Measurements from ENCODE around the gene ZNF701. TPM values are rescaled to one million over a fixed set of nuclear protein-coding genes. Genes with fewer than 3 reads are reported as not detected.
"Not testable (repeated sequence)": the region's sequence is repeated elsewhere in the genome, so short reads cannot be mapped to it uniquely, and the experiment has no call there.

Gene ZNF701
- total and polyA plus RNA-seq, 2 experiments from 2014 or later = 8.5 to 24.7 TPM

GRCh38 chr19:52558732-52559445 is 11.2 kb upstream of the ZNF701 start:
- DNase-seq (ENCODE audit: low spot score) = peak; percentile 78

GRCh38 chr19:52561611-52562010 is 8.5 kb upstream of the ZNF701 start:
- H3K4me1 Mint-ChIP-seq = peaks cover 27% of the 10 kb centered on the region
- H3K4me1 ChIP-seq (ENCODE audit: insufficient read depth) = peaks cover 28% of the 10 kb centered on the region
- H3K9me3 Mint-ChIP-seq = peaks cover 16% of the 10 kb centered on the region; the same call in 2 of the 3 replicates

More at GRCh38 chr19:52558732-52559445, 11.2 kb upstream of the ZNF701 start:
- H3K9me3 Mint-ChIP-seq = peaks cover 41% of the 10 kb centered on the region
- H2AFZ ChIP-seq; H3K9me2 ChIP-seq (ENCODE audit: insufficient read depth); ATAC-seq; H4K20me1 ChIP-seq (replicated peaks; ENCODE audit: insufficient read depth); H3K4me3 Mint-ChIP-seq; H3K27me3 Mint-ChIP-seq (ENCODE audit: insufficient read depth, low read depth, poor library complexity); H3K79me2 ChIP-seq (replicated peaks; ENCODE audit: insufficient read depth); H3F3A ChIP-seq (replicated peaks; ENCODE audit: low read depth); H3K27me3 ChIP-seq (ENCODE audit: insufficient read depth): not testable (repeated sequence)
- peaks cover 15% of the 10 kb centered on the region for H3K4me1 ChIP-seq (ENCODE audit: insufficient read depth)
- H3K36me3 ChIP-seq (ENCODE audit: insufficient read depth) = peaks cover 19% of the 10 kb centered on the region
- H3K4me3 ChIP-seq = peak overlapping the region; percentile 1; the same call in 1 of the 2 replicates
- peak overlapping the region; percentile 65 for H3K4me2 ChIP-seq
- peak overlapping the region; percentile 81 for H3K27ac Mint-ChIP-seq
- H3K36me3 Mint-ChIP-seq (ENCODE audit: low read depth) = peaks cover 58% of the 10 kb centered on the region
- peaks cover 14% of the 10 kb centered on the region for H3K4me1 Mint-ChIP-seq
- peak overlapping the region; percentile 97 for H3K27ac ChIP-seq (ENCODE audit: low read depth)

GRCh38 chr19:52566121-52566520 is 4.0 kb upstream of the ZNF701 start:
- H3K27ac Mint-ChIP-seq = no peak overlapping the region
- peaks cover 10% of the 10 kb centered on the region for H3F3A ChIP-seq (replicated peaks; ENCODE audit: low read depth)
- H3K27ac ChIP-seq (ENCODE audit: low read depth) = no peak overlapping the region
- no peak overlapping the region for H3K4me3 Mint-ChIP-seq
- H3K36me3 Mint-ChIP-seq (ENCODE audit: low read depth) = peaks cover 12% of the 10 kb centered on the region
- peaks cover 26% of the 10 kb centered on the region for H3K4me1 ChIP-seq (ENCODE audit: insufficient read depth)
- ATAC-seq (peak; percentile 4), DNase-seq (ENCODE audit: low spot score) (peak; percentile 75)
- H3K4me1 Mint-ChIP-seq = peaks cover 22% of the 10 kb centered on the region
- no peak for TF ChIP-seq CREB1 (CRISPR knock-in tag; IDR thresholded peaks at IDR 0.05; ENCODE audit: low read depth)
- no peak for TF ChIP-seq REST (IDR thresholded peaks at IDR 0.05; ENCODE audit: unreplicated experiment)
- TF ChIP-seq POLR2AphosphoS5 (IDR thresholded peaks at IDR 0.05; ENCODE audit: low read depth) = no peak
- TF ChIP-seq ZNF331 (CRISPR knock-in tag; IDR thresholded peaks at IDR 0.05; ENCODE audit: low read depth) = no peak
- peaks cover 11% of the 10 kb centered on the region for H3K79me2 ChIP-seq (replicated peaks; ENCODE audit: insufficient read depth)
- H3K27me3 Mint-ChIP-seq (ENCODE audit: insufficient read depth, low read depth, poor library complexity) = peaks cover 16% of the 10 kb centered on the region
- no peaks in the 10 kb centered on the region for H3K27me3 ChIP-seq (ENCODE audit: insufficient read depth)
- no peaks in the 10 kb centered on the region for H3K36me3 ChIP-seq (ENCODE audit: insufficient read depth)
- no peak overlapping the region for H3K4me3 ChIP-seq
- H4K20me1 ChIP-seq (replicated peaks; ENCODE audit: insufficient read depth) = peaks cover 3% of the 10 kb centered on the region; the same call in 1 of the 2 replicates
- H3K9me3 Mint-ChIP-seq = no peaks in the 10 kb centered on the region; the same call in 2 of the 3 replicates
- no peaks in the 10 kb centered on the region for H3K9me2 ChIP-seq (ENCODE audit: insufficient read depth)
- no peak overlapping the region for H2AFZ ChIP-seq
- no peak overlapping the region for H3K4me2 ChIP-seq

More at GRCh38 chr19:52561611-52562010, 8.5 kb upstream of the ZNF701 start:
- H3K4me3 ChIP-seq; H3K27ac ChIP-seq (ENCODE audit: low read depth); H3K9me2 ChIP-seq (ENCODE audit: insufficient read depth); H3K36me3 ChIP-seq (ENCODE audit: insufficient read depth); DNase-seq (ENCODE audit: low spot score); H3K79me2 ChIP-seq (replicated peaks; ENCODE audit: insufficient read depth); H3K4me2 ChIP-seq; H3K27ac Mint-ChIP-seq; H3K27me3 Mint-ChIP-seq (ENCODE audit: insufficient read depth, low read depth, poor library complexity); H3K27me3 ChIP-seq (ENCODE audit: insufficient read depth); H3K4me3 Mint-ChIP-seq; ATAC-seq; H4K20me1 ChIP-seq (replicated peaks; ENCODE audit: insufficient read depth); H2AFZ ChIP-seq; H3F3A ChIP-seq (replicated peaks; ENCODE audit: low read depth): not testable (repeated sequence)
- H3K36me3 Mint-ChIP-seq (ENCODE audit: low read depth) = peaks cover 33% of the 10 kb centered on the region

All from GM23338 (cell line).